Measurements from ENCODE around the gene RPLP2.
A peak's percentile ranks its signal among the peaks of the same experiment; 100 is the strongest.

The RPLP2 gene

DNA sequence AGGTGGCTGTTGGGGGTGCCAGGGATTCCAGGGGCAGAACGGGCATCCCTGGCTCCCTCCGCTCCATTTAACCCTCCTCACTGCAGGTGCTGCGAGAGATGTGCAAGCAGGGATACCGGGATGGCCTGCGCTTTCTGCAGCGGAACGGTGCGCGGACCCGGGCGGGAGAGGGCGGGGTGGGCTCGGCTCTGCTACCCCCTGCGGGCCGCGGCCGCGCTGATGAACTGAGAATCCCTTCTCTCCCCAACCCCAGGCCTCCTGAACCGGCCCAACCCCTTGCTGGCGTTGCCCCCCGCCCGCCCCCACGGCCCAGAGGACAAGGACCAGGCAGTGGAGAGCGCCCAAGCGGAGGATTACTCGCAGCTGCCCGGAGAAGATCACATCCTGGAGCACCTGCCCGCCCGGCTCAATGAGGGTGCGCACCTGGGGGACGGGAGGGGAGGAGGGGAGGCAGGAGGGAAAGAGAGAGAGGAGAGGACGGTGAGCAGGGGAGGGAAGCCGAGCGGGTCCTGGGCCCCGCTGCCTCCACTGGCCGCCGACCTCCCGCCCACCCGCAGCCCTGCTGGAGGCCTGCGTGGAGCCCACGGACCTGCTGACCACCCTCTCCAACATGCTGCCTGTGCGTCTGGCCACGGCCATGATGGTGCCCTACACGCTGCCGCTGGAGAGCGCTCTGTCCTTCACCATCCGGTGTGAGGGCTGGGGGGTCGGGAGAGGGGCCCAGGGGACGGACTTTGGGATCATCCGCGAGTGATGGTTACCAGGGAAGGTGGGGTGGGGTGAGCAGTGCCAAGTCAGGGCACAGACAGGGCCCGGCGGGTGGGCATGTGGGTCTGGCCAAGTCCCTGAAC, 13.9 kb downstream of the RPLP2 start:
- H3K9me3 Mint-ChIP-seq: no peaks in the 10 kb centered on the region
- peak overlapping the region in 1 of 2 donors; percentile 70 for H3K27ac Mint-ChIP-seq
- H3K4me3 Mint-ChIP-seq: peak overlapping the region in 1 of 2 donors; percentile 34
- DNase-seq (no peak), ATAC-seq (replicated peaks) (no peak)
- peaks cover 57% of the 10 kb centered on the region for H3K36me3 Mint-ChIP-seq (ENCODE audit: insufficient read depth)
- peaks cover 14 to 19% of the 10 kb centered on the region in 2 donors for H3K4me1 Mint-ChIP-seq (ENCODE audit: low read depth in 2 of 2)
- H3K27me3 Mint-ChIP-seq: peaks cover 6 to 15% of the 10 kb centered on the region in 2 donors

DNA sequence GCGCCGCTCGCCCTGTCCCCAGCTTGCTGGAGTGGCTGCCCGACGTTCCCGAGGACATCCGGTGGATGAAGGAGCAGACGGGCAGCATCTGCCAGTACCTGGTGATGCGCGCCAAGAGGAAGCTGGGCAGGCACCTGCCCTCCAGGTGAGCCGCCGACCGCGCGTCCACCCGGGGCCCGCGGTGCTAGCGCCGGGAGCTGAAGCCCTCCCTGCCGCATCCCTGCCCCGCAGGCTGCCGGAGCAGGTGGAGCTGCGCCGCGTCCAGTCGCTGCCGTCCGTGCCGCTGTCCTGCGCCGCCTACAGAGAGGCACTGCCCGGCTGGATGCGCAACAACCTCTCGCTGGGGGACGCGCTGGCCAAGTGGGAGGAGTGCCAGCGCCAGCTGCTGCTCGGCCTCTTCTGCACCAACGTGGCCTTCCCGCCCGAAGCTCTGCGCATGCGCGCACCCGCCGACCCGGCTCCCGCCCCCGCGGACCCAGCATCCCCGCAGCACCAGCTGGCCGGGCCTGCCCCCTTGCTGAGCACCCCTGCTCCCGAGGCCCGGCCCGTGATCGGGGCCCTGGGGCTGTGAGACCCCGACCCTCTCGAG, 14.6 kb downstream of the RPLP2 start:
- Mint-ChIP-seq H3K27ac (peak overlapping the region in 1 of 2 donors; percentile 70), H3K9me3 (no peaks in the 10 kb centered on the region), H3K36me3 (ENCODE audit: insufficient read depth) (peaks cover 55% of the 10 kb centered on the region), H3K4me1 (ENCODE audit: low read depth in 2 of 2) (peaks cover 14 to 23% of the 10 kb centered on the region in 2 donors), H3K27me3 (peaks cover 6 to 22% of the 10 kb centered on the region in 2 donors), H3K4me3 (no peak overlapping the region)
- DNase-seq (no peak), ATAC-seq (replicated peaks) (no peak)

DNA sequence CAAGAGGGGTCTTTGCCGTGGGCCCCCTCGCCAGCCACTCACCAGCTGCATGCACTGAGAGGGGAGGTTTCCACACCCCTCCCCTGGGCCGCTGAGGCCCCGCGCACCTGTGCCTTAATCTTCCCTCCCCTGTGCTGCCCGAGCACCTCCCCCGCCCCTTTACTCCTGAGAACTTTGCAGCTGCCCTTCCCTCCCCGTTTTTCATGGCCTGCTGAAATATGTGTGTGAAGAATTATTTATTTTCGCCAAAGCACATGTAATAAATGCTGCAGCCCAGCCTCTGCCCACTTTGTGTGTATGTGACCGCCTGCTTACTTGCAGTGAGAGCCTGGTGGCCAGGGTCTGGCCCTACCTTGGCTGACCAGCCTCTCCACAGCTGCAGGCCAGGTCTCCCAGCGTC, 15.2 kb downstream of the RPLP2 start:
- DNase-seq (no peak), ATAC-seq (replicated peaks) (no peak)
- no peaks in the 10 kb centered on the region for H3K9me3 Mint-ChIP-seq
- H3K36me3 Mint-ChIP-seq (ENCODE audit: insufficient read depth): peaks cover 49% of the 10 kb centered on the region
- H3K27me3 Mint-ChIP-seq: peaks cover 6 to 27% of the 10 kb centered on the region in 2 donors
- peak overlapping the region in 1 of 2 donors; percentile 66 for H3K27ac Mint-ChIP-seq
- H3K4me3 Mint-ChIP-seq: peak overlapping the region in 1 of 2 donors; percentile 48
- peaks cover 14 to 27% of the 10 kb centered on the region in 2 donors for H3K4me1 Mint-ChIP-seq (ENCODE audit: low read depth in 2 of 2)

GRCh38 chr11:825366-826226, 15.8 kb downstream of the RPLP2 start:
- Mint-ChIP-seq H3K27ac (peak overlapping the region in 1 of 2 donors; percentile 66), H3K4me3 (peak overlapping the region in 1 of 2 donors; percentile 48), H3K9me3 (no peaks in the 10 kb centered on the region), H3K4me1 (ENCODE audit: low read depth in 2 of 2) (peaks cover 14 to 24% of the 10 kb centered on the region in 2 donors), H3K27me3 (peaks cover 6 to 27% of the 10 kb centered on the region in 2 donors), H3K36me3 (ENCODE audit: insufficient read depth) (peaks cover 45% of the 10 kb centered on the region)
- no peak for ATAC-seq (replicated peaks)
- DNase-seq: no peak

GRCh38 chr11:826227-826621, 16.5 kb downstream of the RPLP2 start:
- Mint-ChIP-seq H3K9me3 (no peaks in the 10 kb centered on the region), H3K4me1 (ENCODE audit: low read depth in 2 of 2) (peaks cover 9 to 19% of the 10 kb centered on the region in 2 donors), H3K36me3 (ENCODE audit: insufficient read depth) (peaks cover 45% of the 10 kb centered on the region), H3K4me3 (peak overlapping the region; percentile 73 to 75), H3K27me3 (peaks cover 6 to 30% of the 10 kb centered on the region in 2 donors), H3K27ac (no peak overlapping the region)
- DNase-seq (no peak), ATAC-seq (replicated peaks) (no peak)

GRCh38 chr11:826836-827145, 17.0 kb downstream of the RPLP2 start:
- ATAC-seq (replicated peaks): peak; percentile 4

GRCh38 chr11:827146-827896, 17.6 kb downstream of the RPLP2 start:
- H3K9me3 Mint-ChIP-seq: no peaks in the 10 kb centered on the region
- DNase-seq (no peak), ATAC-seq (replicated peaks) (peak; percentile 12)
- H3K4me3 Mint-ChIP-seq: peak overlapping the region; percentile 73 to 75
- H3K27ac Mint-ChIP-seq: no peak overlapping the region
- peaks cover 41% of the 10 kb centered on the region for H3K36me3 Mint-ChIP-seq (ENCODE audit: insufficient read depth)
- peaks cover 9 to 24% of the 10 kb centered on the region in 2 donors for H3K4me1 Mint-ChIP-seq (ENCODE audit: low read depth in 2 of 2)
- peaks cover 6 to 37% of the 10 kb centered on the region in 2 donors for H3K27me3 Mint-ChIP-seq

More at GRCh38 chr11:826836-827145, 17.0 kb downstream of the RPLP2 start:
- Mint-ChIP-seq H3K27ac (no peak overlapping the region), H3K36me3 (ENCODE audit: insufficient read depth) (peaks cover 45% of the 10 kb centered on the region), H3K4me3 (peak overlapping the region; percentile 73 to 75), H3K27me3 (peaks cover 6 to 36% of the 10 kb centered on the region in 2 donors), H3K4me1 (ENCODE audit: low read depth in 2 of 2) (peaks cover 9 to 22% of the 10 kb centered on the region in 2 donors), H3K9me3 (no peaks in the 10 kb centered on the region)
- DNase-seq: no peak

DNA sequence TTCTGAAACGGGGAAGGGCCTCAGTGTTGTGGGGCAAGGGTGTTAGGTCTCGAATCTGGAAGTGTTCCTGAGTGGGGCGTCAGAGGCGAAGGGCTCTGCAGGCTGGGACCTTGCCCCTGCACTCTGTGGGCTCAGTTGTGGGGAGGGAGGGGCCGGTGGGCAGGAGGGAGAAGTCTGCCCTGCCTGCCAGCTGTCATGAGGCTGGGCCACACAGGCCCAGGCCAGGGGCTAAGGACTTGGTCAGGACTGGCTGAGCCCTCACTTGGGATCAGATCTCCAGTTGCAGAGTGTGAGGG, 18.1 kb downstream of the RPLP2 start, which contains the start of gene CRACR2B:
Gene CRACR2B (plus strand): TSS at position 23 of the 296 bp plus-strand sequence. CDS start 689 bp downstream, outside the sequence.
- Mint-ChIP-seq H3K27ac (peak within 1 kb of the TSS in 1 of 2 donors; percentile 23), H3K9me3 (no peaks in the 10 kb centered on the region), H3K36me3 (ENCODE audit: insufficient read depth) (peaks cover 36% of the 10 kb centered on the region), H3K27me3 (peaks cover 6 to 37% of the 10 kb centered on the region in 2 donors), H3K4me3 (peak within 1 kb of the TSS; percentile 75), H3K4me1 (ENCODE audit: low read depth in 2 of 2) (peaks cover 9 to 26% of the 10 kb centered on the region in 2 donors)
- no peak for DNase-seq
- ATAC-seq (replicated peaks): no peak

- Mint-ChIP-seq H3K36me3 (ENCODE audit: insufficient read depth) (peaks cover 28% of the 10 kb centered on the region), H3K4me1 (ENCODE audit: low read depth in 2 of 2) (peaks cover 11 to 26% of the 10 kb centered on the region in 2 donors), H3K9me3 (no peaks in the 10 kb centered on the region), H3K27ac (peak overlapping the region in 1 of 2 donors; percentile 23), H3K27me3 (peaks cover 6 to 37% of the 10 kb centered on the region in 2 donors), H3K4me3 (peak overlapping the region; percentile 73 to 75)
- ATAC-seq (replicated peaks): no peak
- DNase-seq: no peak
Observed at GRCh38 chr11:828506-829175, 18.9 kb downstream of the RPLP2 start.

GRCh38 chr11:829176-829846, 19.5 kb downstream of the RPLP2 start:
- no peak for DNase-seq
- Mint-ChIP-seq H3K27ac (no peak overlapping the region), H3K36me3 (ENCODE audit: insufficient read depth) (peaks cover 21% of the 10 kb centered on the region), H3K27me3 (peaks cover 6 to 37% of the 10 kb centered on the region in 2 donors), H3K4me3 (peak overlapping the region; percentile 69 to 75), H3K9me3 (no peaks in the 10 kb centered on the region), H3K4me1 (ENCODE audit: low read depth in 2 of 2) (peaks cover 14 to 29% of the 10 kb centered on the region in 2 donors)
- ATAC-seq (replicated peaks): no peak

- peaks cover 14 to 30% of the 10 kb centered on the region in 2 donors for H3K4me1 Mint-ChIP-seq (ENCODE audit: low read depth in 2 of 2)
- DNase-seq (no peak), ATAC-seq (replicated peaks) (peak; percentile 4)
- no peaks in the 10 kb centered on the region for H3K9me3 Mint-ChIP-seq
- peak overlapping the region; percentile 69 to 75 for H3K4me3 Mint-ChIP-seq
- H3K36me3 Mint-ChIP-seq (ENCODE audit: insufficient read depth): peaks cover 17% of the 10 kb centered on the region
- peaks cover 6 to 37% of the 10 kb centered on the region in 2 donors for H3K27me3 Mint-ChIP-seq
- H3K27ac Mint-ChIP-seq: no peak overlapping the region
Observed at GRCh38 chr11:829847-830294, 20.1 kb downstream of the RPLP2 start.
